ENCODE measurements around the gene JUP.

Gene JUP

GRCh38 chr17:41758601-41759000 is 27.9 kb downstream of the JUP start:
- Histone ChIP-seq H3K9me3 (ENCODE audit: control insufficient read depth, low read length) (no peaks in the 10 kb centered on the region), H3K4me3 (ENCODE audit: low read length) (no peak overlapping the region), H3K36me3 (ENCODE audit: control insufficient read depth, insufficient read depth, low read length) (peaks cover 67% of the 10 kb centered on the region), H3K9ac (ENCODE audit: low read length) (no peak overlapping the region), H3K4me1 (ENCODE audit: control insufficient read depth, insufficient read depth, low read length) (no peaks in the 10 kb centered on the region), H3K27me3 (ENCODE audit: control insufficient read depth, insufficient read depth, low read length) (no peaks in the 10 kb centered on the region)

GRCh38 chr17:41754066-41754465 is 32.4 kb downstream of the JUP start:
- no peaks in the 10 kb centered on the region for H3K9me3 ChIP-seq (ENCODE audit: control insufficient read depth, low read length)
- H3K4me3 ChIP-seq (ENCODE audit: low read length): no peak overlapping the region
- no peaks in the 10 kb centered on the region for H3K27me3 ChIP-seq (ENCODE audit: control insufficient read depth, insufficient read depth, low read length)
- no peaks in the 10 kb centered on the region for H3K4me1 ChIP-seq (ENCODE audit: control insufficient read depth, insufficient read depth, low read length)
- peaks cover 39% of the 10 kb centered on the region for H3K36me3 ChIP-seq (ENCODE audit: control insufficient read depth, insufficient read depth, low read length)
- H3K9ac ChIP-seq (ENCODE audit: low read length): no peak overlapping the region

- H3K36me3 ChIP-seq (ENCODE audit: control insufficient read depth, insufficient read depth, low read length): peaks cover 24% of the 10 kb centered on the region
- no peak overlapping the region for H3K4me3 ChIP-seq (ENCODE audit: low read length)
- H3K9me3 ChIP-seq (ENCODE audit: control insufficient read depth, low read length): no peaks in the 10 kb centered on the region
- H3K9ac ChIP-seq (ENCODE audit: low read length): no peak overlapping the region
- H3K4me1 ChIP-seq (ENCODE audit: control insufficient read depth, insufficient read depth, low read length): no peaks in the 10 kb centered on the region
- no peaks in the 10 kb centered on the region for H3K27me3 ChIP-seq (ENCODE audit: control insufficient read depth, insufficient read depth, low read length)
Measured at GRCh38 chr17:41751288-41751687, 35.2 kb downstream of the JUP start.

GRCh38 chr17:41750862-41751261 is 35.6 kb downstream of the JUP start:
- H3K36me3 ChIP-seq (ENCODE audit: control insufficient read depth, insufficient read depth, low read length): peaks cover 23% of the 10 kb centered on the region
- H3K4me1 ChIP-seq (ENCODE audit: control insufficient read depth, insufficient read depth, low read length): no peaks in the 10 kb centered on the region
- H3K9ac ChIP-seq (ENCODE audit: low read length): no peak overlapping the region
- no peaks in the 10 kb centered on the region for H3K9me3 ChIP-seq (ENCODE audit: control insufficient read depth, low read length)
- H3K4me3 ChIP-seq (ENCODE audit: low read length): no peak overlapping the region
- no peaks in the 10 kb centered on the region for H3K27me3 ChIP-seq (ENCODE audit: control insufficient read depth, insufficient read depth, low read length)

- no peaks in the 10 kb centered on the region for H3K4me1 ChIP-seq (ENCODE audit: control insufficient read depth, insufficient read depth, low read length)
- no peaks in the 10 kb centered on the region for H3K27me3 ChIP-seq (ENCODE audit: control insufficient read depth, insufficient read depth, low read length)
- no peaks in the 10 kb centered on the region for H3K36me3 ChIP-seq (ENCODE audit: control insufficient read depth, insufficient read depth, low read length)
- H3K9ac ChIP-seq (ENCODE audit: low read length): no peak overlapping the region
- no peak overlapping the region for H3K4me3 ChIP-seq (ENCODE audit: low read length)
- H3K9me3 ChIP-seq (ENCODE audit: control insufficient read depth, low read length): no peaks in the 10 kb centered on the region
Measured at GRCh38 chr17:41748275-41748674, 38.2 kb downstream of the JUP start.

GRCh38 chr17:41741709-41742108 is 44.8 kb downstream of the JUP start:
- H3K36me3 ChIP-seq (ENCODE audit: control insufficient read depth, insufficient read depth, low read length): no peaks in the 10 kb centered on the region
- no peak overlapping the region for H3K9ac ChIP-seq (ENCODE audit: low read length)
- peaks cover 9% of the 10 kb centered on the region for H3K4me1 ChIP-seq (ENCODE audit: control insufficient read depth, insufficient read depth, low read length)

GRCh38 chr17:41740506-41740905 is 46.0 kb downstream of the JUP start:
- Histone ChIP-seq H3K9ac (ENCODE audit: low read length) (no peak overlapping the region), H3K4me1 (ENCODE audit: control insufficient read depth, insufficient read depth, low read length) (peaks cover 9% of the 10 kb centered on the region), H3K9me3 (ENCODE audit: control insufficient read depth, low read length) (no peaks in the 10 kb centered on the region), H3K36me3 (ENCODE audit: control insufficient read depth, insufficient read depth, low read length) (no peaks in the 10 kb centered on the region), H3K27me3 (ENCODE audit: control insufficient read depth, insufficient read depth, low read length) (peaks cover 22% of the 10 kb centered on the region), H3K4me3 (ENCODE audit: low read length) (no peak overlapping the region)

More at GRCh38 chr17:41741709-41742108, 44.8 kb downstream of the JUP start:
- no peaks in the 10 kb centered on the region for H3K9me3 ChIP-seq (ENCODE audit: control insufficient read depth, low read length)
- no peak overlapping the region for H3K4me3 ChIP-seq (ENCODE audit: low read length)
- peaks cover 10% of the 10 kb centered on the region for H3K27me3 ChIP-seq (ENCODE audit: control insufficient read depth, insufficient read depth, low read length)

GRCh38 chr17:41739661-41740352 is 46.7 kb downstream of the JUP start:
- H3K9ac ChIP-seq (ENCODE audit: low read length): no peak overlapping the region

GRCh38 chr17:41738801-41739112 is 47.8 kb downstream of the JUP start:
- Histone ChIP-seq H3K9ac (ENCODE audit: low read length) (no peak overlapping the region), H3K9me3 (ENCODE audit: control insufficient read depth, low read length) (no peaks in the 10 kb centered on the region), H3K4me3 (ENCODE audit: low read length) (no peak overlapping the region), H3K36me3 (ENCODE audit: control insufficient read depth, insufficient read depth, low read length) (no peaks in the 10 kb centered on the region), H3K4me1 (ENCODE audit: control insufficient read depth, insufficient read depth, low read length) (peaks cover 20% of the 10 kb centered on the region), H3K27me3 (ENCODE audit: control insufficient read depth, insufficient read depth, low read length) (peaks cover 39% of the 10 kb centered on the region)

More at GRCh38 chr17:41739661-41740352, 46.7 kb downstream of the JUP start:
- Histone ChIP-seq H3K27me3 (ENCODE audit: control insufficient read depth, insufficient read depth, low read length) (peaks cover 29% of the 10 kb centered on the region), H3K9me3 (ENCODE audit: control insufficient read depth, low read length) (no peaks in the 10 kb centered on the region), H3K36me3 (ENCODE audit: control insufficient read depth, insufficient read depth, low read length) (no peaks in the 10 kb centered on the region), H3K4me3 (ENCODE audit: low read length) (no peak overlapping the region), H3K4me1 (ENCODE audit: control insufficient read depth, insufficient read depth, low read length) (peaks cover 10% of the 10 kb centered on the region)

- Histone ChIP-seq H3K4me3 (ENCODE audit: low read length) (no peak overlapping the region), H3K36me3 (ENCODE audit: control insufficient read depth, insufficient read depth, low read length) (no peaks in the 10 kb centered on the region), H3K9ac (ENCODE audit: low read length) (peak overlapping the region; percentile 47), H3K4me1 (ENCODE audit: control insufficient read depth, insufficient read depth, low read length) (peaks cover 20% of the 10 kb centered on the region), H3K27me3 (ENCODE audit: control insufficient read depth, insufficient read depth, low read length) (peaks cover 43% of the 10 kb centered on the region), H3K9me3 (ENCODE audit: control insufficient read depth, low read length) (no peaks in the 10 kb centered on the region)
Measured at GRCh38 chr17:41738077-41738800, 48.3 kb downstream of the JUP start.

GRCh38 chr17:41737680-41738023 is 48.9 kb downstream of the JUP start:
- Histone ChIP-seq H3K4me1 (ENCODE audit: control insufficient read depth, insufficient read depth, low read length) (peaks cover 20% of the 10 kb centered on the region), H3K4me3 (ENCODE audit: low read length) (no peak overlapping the region), H3K36me3 (ENCODE audit: control insufficient read depth, insufficient read depth, low read length) (no peaks in the 10 kb centered on the region), H3K9me3 (ENCODE audit: control insufficient read depth, low read length) (no peaks in the 10 kb centered on the region), H3K9ac (ENCODE audit: low read length) (no peak overlapping the region), H3K27me3 (ENCODE audit: control insufficient read depth, insufficient read depth, low read length) (peaks cover 48% of the 10 kb centered on the region)

GRCh38 chr17:41736983-41737679 is 49.4 kb downstream of the JUP start:
- Histone ChIP-seq H3K4me3 (ENCODE audit: low read length) (no peak overlapping the region), H3K9me3 (ENCODE audit: control insufficient read depth, low read length) (no peaks in the 10 kb centered on the region), H3K4me1 (ENCODE audit: control insufficient read depth, insufficient read depth, low read length) (peaks cover 20% of the 10 kb centered on the region), H3K9ac (ENCODE audit: low read length) (no peak overlapping the region), H3K27me3 (ENCODE audit: control insufficient read depth, insufficient read depth, low read length) (peaks cover 54% of the 10 kb centered on the region), H3K36me3 (ENCODE audit: control insufficient read depth, insufficient read depth, low read length) (no peaks in the 10 kb centered on the region)
